ENCODE results near the gene MYL7. TPM values are rescaled to one million over a fixed set of nuclear protein-coding genes. Genes with fewer than 3 reads are reported as not detected.

MYL7 gene
- total and polyA plus RNA-seq, 2 experiments from 2014 or later = 4.8 TPM; not detected in 1

- Histone ChIP-seq H3K4me3 (no peak overlapping the region), H3F3A (replicated peaks; ENCODE audit: low read depth) (no peaks in the 10 kb centered on the region), H3K36me3 (ENCODE audit: insufficient read depth) (no peaks in the 10 kb centered on the region), H3K27ac (ENCODE audit: low read depth) (no peak overlapping the region), H3K27me3 (ENCODE audit: insufficient read depth) (peaks cover 20% of the 10 kb centered on the region), H3K79me2 (replicated peaks; ENCODE audit: insufficient read depth) (no peaks in the 10 kb centered on the region), H3K4me1 (ENCODE audit: insufficient read depth) (peaks cover 8% of the 10 kb centered on the region), H2AFZ (no peak overlapping the region), H4K20me1 (replicated peaks; ENCODE audit: insufficient read depth) (no peaks in the 10 kb centered on the region), H3K4me2 (no peak overlapping the region), H3K9me2 (ENCODE audit: insufficient read depth) (no peaks in the 10 kb centered on the region)
- H3K27me3 Mint-ChIP-seq (ENCODE audit: insufficient read depth, low read depth, poor library complexity) = peaks cover 25% of the 10 kb centered on the region
- H3K4me3 Mint-ChIP-seq = no peak overlapping the region
- no peak for DNase-seq (ENCODE audit: low spot score)
- H3K27ac Mint-ChIP-seq = no peak overlapping the region
- no peaks in the 10 kb centered on the region for H3K36me3 Mint-ChIP-seq (ENCODE audit: low read depth)
- no peak for ATAC-seq
- no peaks in the 10 kb centered on the region for H3K9me3 Mint-ChIP-seq
- peaks cover 21% of the 10 kb centered on the region for H3K4me1 Mint-ChIP-seq
- TF ChIP-seq REST (IDR thresholded peaks at IDR 0.05; ENCODE audit: unreplicated experiment) (no peak), EZH2 (IDR thresholded peaks at IDR 0.05; ENCODE audit: low read depth, unreplicated experiment) (no peak), CREB1 (CRISPR knock-in tag; IDR thresholded peaks at IDR 0.05; ENCODE audit: low read depth) (no peak), ZNF331 (CRISPR knock-in tag; IDR thresholded peaks at IDR 0.05; ENCODE audit: low read depth) (no peak), JUNB (IDR thresholded peaks at IDR 0.05; ENCODE audit: unreplicated experiment) (no peak)
- TF ChIP-seq, protein P1, sequence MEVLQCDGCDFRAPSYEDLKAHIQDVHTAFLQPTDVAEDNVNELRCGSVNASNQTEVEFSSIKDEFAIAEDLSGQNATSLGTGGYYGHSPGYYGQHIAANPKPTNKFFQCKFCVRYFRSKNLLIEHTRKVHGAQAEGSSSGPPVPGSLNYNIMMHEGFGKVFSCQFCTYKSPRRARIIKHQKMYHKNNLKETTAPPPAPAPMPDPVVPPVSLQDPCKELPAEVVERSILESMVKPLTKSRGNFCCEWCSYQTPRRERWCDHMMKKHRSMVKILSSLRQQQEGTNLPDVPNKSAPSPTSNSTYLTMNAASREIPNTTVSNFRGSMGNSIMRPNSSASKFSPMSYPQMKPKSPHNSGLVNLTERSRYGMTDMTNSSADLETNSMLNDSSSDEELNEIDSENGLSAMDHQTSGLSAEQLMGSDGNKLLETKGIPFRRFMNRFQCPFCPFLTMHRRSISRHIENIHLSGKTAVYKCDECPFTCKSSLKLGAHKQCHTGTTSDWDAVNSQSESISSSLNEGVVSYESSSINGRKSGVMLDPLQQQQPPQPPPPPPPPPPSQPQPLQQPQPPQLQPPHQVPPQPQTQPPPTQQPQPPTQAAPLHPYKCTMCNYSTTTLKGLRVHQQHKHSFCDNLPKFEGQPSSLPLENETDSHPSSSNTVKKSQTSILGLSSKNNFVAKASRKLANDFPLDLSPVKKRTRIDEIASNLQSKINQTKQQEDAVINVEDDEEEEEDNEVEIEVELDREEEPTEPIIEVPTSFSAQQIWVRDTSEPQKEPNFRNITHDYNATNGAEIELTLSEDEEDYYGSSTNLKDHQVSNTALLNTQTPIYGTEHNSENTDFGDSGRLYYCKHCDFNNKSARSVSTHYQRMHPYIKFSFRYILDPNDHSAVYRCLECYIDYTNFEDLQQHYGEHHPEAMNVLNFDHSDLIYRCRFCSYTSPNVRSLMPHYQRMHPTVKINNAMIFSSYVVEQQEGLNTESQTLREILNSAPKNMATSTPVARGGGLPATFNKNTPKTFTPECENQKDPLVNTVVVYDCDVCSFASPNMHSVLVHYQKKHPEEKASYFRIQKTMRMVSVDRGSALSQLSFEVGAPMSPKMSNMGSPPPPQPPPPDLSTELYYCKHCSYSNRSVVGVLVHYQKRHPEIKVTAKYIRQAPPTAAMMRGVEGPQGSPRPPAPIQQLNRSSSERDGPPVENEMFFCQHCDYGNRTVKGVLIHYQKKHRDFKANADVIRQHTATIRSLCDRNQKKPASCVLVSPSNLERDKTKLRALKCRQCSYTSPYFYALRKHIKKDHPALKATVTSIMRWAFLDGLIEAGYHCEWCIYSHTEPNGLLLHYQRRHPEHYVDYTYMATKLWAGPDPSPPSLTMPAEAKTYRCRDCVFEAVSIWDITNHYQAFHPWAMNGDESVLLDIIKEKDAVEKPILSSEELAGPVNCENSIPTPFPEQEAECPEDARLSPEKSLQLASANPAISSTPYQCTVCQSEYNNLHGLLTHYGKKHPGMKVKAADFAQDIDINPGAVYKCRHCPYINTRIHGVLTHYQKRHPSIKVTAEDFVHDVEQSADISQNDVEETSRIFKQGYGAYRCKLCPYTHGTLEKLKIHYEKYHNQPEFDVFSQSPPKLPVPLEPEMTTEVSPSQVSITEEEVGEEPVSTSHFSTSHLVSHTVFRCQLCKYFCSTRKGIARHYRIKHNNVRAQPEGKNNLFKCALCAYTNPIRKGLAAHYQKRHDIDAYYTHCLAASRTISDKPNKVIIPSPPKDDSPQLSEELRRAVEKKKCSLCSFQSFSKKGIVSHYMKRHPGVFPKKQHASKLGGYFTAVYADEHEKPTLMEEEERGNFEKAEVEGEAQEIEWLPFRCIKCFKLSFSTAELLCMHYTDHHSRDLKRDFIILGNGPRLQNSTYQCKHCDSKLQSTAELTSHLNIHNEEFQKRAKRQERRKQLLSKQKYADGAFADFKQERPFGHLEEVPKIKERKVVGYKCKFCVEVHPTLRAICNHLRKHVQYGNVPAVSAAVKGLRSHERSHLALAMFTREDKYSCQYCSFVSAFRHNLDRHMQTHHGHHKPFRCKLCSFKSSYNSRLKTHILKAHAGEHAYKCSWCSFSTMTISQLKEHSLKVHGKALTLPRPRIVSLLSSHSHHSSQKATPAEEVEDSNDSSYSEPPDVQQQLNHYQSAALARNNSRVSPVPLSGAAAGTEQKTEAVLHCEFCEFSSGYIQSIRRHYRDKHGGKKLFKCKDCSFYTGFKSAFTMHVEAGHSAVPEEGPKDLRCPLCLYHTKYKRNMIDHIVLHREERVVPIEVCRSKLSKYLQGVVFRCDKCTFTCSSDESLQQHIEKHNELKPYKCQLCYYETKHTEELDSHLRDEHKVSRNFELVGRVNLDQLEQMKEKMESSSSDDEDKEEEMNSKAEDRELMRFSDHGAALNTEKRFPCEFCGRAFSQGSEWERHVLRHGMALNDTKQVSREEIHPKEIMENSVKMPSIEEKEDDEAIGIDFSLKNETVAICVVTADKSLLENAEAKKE (CRISPR knock-in tag; IDR thresholded peaks at IDR 0.05) = no peak
Measured at GRCh38 chr7:44149571-44150465, 8.7 kb upstream of the MYL7 start.
